ENCODE data around the gene GBP5.
"Not testable (repeated sequence)": the region's sequence is repeated elsewhere in the genome, so short reads cannot be mapped to it uniquely, and the experiment has no call there.

The GBP5 gene

DNA sequence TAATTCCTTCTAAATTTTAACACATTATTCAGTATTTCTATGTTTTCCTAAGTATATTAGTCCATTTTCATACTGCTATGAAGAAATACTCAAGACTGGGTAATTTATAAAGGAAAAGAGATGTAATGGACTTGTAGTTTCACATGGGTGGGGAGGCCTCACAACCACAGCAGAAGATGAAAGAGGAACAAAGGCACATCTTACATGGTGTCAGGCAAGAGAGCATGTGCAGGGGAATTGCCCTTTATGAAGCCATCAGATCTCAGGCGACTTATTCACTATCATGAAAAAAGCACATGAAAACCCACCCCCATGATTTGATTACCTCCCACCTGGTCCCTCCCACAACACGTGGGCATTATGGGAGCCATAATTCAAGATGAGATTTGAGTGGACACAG is 15.6 kb downstream of the GBP5 start:
- TF ChIP-seq CTCF (conservative IDR thresholded peaks at IDR 0.05; ENCODE audit: low read depth, low read length) = no peak
- DNase-seq (ENCODE audit: low read depth) = no peak
- H3K4me3 ChIP-seq (ENCODE audit: low read depth, low read length) = no peak overlapping the region

GRCh38 chr1:89255581-89255980 is 17.1 kb downstream of the GBP5 start:
- not testable (repeated sequence) for DNase-seq (ENCODE audit: low read depth); H3K4me3 ChIP-seq (ENCODE audit: low read depth, low read length)

DNA sequence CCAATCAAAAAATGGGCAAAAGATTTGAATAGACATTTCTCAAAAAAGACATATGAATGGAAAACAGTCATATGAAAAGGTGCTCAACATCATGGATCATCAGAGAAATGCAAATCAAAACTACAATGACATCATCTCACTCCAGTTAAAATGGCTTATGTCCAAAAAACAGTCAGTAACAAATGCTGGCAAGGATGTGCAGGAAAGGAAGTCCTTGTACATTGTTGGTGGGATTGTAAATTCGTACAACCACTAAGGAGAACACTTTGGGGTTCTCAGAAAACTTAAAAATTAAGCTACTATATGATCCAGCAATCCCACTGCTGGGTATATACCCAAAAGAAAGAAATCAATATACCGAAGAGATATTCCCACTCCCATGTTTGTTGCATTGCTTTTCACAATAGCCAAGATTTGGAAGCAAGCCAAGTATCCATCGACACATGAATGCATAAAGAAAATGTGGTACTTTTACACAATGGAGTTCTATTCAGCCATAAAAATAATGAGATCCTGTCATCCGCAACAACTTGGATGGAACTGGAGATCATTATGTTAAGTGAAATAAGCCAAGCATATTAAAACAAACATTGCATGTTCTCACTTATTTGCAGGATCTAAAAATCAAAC is 17.9 kb downstream of the GBP5 start:
- no peak for TF ChIP-seq CTCF (conservative IDR thresholded peaks at IDR 0.05; ENCODE audit: low read depth, low read length)
- peak; percentile 10 for DNase-seq (ENCODE audit: low read depth)
- no peak overlapping the region for H3K4me3 ChIP-seq (ENCODE audit: low read depth, low read length)

DNA sequence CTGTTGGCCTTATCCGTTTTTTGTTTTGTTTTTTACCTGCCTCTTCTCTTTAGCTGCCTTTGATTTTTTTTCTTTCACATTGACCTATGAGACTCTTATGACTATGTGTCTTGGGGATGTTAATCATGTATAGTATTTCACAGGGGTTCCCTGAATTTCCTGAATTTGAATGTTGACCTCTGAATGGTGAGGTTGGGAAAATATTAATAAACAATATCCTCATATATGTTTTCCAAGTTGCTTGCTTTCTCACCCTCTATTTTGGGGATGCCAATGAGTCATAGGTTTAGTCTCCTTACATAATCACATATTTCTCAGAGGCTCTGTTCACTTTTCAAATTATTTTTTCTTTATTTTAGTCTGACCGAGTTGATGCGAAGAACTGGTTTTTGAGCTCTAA is 29.6 kb downstream of the GBP5 start:
- no peak for TF ChIP-seq CTCF (conservative IDR thresholded peaks at IDR 0.05; ENCODE audit: low read depth, low read length)
- DNase-seq (ENCODE audit: low read depth) = no peak
- no peak overlapping the region for H3K4me3 ChIP-seq (ENCODE audit: low read depth, low read length)

Measured in choroid plexus epithelial cell (primary cell).